HG03066 (cell line): ENCODE results near the gene SREBF1.
"Not testable (repeated sequence)": the region's sequence is repeated elsewhere in the genome, so short reads cannot be mapped to it uniquely, and the experiment has no call there.

Experiments
- ATAC-seq: cut with Tn5 transposase; IDR thresholded peaks from one replicate; pipeline ENCODE4 v1.9.1; 2021; ENCODE audit warnings: low read depth; ENCODE audit not compliant: unreplicated experiment

The SREBF1 gene

DNA sequence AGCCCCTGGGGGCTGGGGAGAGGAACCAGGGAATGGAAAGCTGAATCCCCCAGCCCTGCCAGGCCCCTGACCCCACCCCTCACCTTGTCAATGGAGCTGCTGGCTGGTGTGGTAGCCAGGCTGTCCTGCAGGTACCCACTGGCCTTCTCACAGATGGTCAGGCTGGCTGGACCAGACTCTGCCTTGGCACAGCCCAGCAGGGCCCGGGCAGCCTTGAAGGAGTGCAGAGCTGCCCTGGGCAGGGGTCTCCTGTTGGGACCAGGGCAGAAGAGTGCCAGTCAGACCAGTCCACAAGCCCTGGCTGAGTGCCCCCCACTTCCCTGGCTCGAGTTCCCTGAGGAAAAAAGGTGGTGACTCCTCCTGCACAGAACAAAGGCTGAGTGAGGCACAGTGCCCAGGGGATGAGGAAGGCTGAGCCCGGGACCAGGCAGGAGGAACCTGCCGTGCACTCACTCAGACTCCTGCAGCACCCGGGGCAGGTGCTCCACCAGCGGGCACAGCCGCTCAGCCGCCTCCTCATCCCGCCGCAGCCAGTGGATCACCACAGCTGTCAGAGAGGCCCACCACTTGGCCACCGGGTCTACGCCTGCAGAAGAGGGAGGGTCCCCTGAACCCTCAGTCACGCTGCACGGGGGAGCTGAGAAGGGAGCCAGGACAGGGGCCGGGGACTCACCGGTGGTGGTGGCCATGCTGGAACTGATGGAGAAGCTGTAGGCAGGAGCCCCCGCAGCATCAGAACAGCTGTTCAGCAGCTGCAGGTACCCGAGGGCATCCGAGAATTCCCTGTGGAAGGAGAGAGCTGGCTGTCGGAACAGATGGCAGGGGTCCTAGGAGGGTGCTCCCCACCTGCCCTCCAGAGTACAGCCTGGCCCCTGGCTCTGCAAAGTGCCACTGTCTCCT, 22.4 kb downstream of the SREBF1 start:
- no peak for ATAC-seq

DNA sequence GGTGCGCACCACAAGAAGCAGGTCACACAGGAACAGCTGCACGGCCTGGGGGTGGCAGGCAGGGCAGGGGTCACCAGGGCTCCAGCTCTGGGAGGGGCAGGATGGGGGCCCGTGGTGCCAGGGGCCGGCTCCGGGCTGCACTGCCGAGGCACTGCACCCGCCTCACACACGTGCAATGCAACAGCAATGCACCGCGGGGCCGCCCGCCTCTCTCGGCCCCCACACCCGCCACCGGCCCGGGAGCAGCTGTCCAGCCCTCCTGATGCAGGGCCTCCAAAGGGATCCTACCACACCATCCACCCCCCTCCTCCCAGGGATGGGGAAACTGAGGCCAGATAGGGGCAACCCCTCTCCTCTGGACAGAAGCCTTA, 23.1 kb downstream of the SREBF1 start:
- ATAC-seq: no peak

DNA sequence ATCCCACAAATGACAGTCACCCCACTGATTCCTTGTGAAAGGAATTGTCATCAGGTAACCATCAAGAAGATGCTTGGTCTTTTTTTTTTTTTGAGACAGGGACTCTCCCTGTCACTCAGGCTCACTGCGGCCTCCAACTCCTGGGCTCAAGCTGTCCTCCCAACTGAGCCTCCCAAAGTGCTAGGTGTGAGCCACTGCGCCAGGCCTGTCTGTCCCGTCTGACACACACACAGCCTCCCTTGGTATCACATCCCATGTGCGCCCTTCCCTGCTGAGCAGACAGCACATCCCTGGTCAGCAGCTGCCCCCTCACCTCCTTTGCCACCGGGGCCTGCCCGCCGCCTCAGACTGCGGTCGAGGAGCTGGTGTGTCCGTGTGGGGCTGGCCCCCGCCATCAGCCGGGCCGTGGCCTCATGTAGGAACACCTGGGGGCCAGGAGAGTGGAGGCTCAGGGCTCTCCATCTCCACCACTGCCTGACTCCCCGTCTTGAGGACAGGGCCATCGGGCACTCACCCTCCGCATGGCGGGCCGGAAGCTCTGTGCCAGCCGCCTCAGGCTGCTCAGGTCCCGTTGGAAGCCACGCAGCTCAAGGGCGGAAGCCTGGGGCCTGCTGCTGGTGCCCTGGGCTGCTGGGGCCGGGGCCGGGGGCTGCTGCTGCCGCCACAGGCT, 23.6 kb downstream of the SREBF1 start:
- no peak for ATAC-seq

DNA sequence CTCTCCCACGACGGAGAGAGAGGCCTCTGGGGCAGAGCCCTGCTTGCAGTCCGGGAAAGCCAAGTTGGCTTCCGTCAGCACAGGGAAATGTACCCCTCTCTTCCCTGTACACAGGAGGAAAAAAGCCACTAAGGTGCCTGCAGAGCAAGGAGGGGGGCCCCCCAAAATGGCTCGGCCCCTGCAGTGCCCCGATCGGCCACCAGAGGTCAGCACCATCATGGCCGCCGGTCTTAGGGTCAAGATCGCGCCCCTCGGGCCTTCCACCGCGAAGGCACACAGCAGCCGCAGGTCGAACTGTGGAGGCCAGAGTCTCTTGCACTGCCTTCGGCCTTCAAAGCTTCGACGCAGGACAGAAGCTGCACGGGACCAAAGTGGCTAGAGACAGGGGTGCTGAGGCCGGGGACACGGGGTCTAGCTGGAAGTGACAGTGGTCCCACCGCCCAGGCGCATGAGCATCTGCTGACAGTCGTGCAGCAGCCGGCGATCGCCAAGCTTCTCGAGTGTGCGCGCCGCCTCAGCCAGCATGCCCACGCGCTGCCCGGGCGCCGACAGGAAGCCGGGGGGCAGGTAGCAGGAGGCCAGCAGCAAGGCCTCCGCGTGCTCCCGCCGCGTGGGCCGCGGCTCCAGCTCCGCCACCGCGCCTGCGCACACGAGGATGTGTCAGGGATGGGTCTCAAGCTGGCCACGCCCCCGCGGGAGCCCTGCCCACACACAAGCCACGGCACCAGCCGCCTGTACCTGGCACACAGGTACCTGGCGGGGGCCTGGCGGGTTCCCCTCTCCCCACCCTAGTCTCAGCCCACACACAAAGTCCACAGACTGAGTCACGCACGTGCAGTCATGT, 24.4 kb downstream of the SREBF1 start:
- ATAC-seq: no peak

DNA sequence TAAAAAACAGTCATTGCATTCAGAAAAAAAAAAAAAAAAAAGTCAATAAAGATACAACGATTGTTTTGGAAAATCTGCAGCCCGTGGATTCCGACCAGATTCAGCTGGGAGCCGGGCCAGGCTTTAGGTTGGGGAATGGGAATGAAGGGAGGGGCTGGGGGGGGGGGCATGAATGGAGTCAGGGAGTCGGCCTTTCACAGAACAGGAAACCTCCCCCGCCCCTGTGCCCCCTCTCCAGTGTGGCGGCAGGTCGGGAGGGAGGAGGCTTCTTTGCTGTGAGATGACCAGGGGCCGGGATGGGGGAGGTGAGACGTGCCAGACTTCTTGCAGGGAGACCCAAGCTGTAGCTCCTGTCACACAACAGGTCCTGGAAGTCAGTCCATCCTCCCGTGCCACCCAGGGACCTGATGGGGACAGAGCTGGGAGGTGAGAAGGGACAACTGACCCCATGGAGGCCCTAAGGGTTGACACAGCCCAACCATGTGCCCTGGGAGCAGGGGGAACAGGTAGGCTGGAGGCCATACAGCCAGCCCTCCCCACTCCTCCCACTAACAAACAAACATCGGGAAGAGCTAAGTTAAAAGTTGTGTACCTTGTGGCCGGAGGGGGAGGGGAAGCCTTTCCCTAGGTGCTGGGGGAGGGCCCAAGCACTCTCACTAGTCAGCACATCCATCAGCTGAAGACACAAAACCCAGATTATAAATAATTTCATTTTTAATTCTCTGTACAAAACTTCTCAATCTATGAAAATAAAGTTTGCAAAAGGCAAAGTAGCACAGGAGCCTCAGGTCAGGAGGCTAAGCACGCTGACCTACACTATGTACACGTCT, 25.2 kb downstream of the SREBF1 start:
- ATAC-seq: no peak

DNA sequence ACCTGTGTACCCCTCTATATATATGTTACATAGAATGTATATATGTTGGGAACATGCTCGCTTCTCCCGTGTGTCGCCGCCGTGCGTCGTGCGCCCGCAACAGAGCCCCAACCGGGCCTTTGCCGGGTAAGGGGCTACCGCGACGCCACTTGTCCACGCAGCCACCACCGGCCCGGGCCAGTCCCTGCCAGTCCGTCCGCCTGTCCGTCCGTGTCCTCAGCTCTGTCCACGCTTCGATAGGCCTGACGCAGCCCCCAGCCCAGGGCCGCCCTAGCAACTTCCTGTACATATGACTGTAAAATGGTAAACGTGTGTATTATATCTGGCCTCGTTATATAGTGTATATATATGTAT, 25.9 kb downstream of the SREBF1 start:
- ATAC-seq: no peak

DNA sequence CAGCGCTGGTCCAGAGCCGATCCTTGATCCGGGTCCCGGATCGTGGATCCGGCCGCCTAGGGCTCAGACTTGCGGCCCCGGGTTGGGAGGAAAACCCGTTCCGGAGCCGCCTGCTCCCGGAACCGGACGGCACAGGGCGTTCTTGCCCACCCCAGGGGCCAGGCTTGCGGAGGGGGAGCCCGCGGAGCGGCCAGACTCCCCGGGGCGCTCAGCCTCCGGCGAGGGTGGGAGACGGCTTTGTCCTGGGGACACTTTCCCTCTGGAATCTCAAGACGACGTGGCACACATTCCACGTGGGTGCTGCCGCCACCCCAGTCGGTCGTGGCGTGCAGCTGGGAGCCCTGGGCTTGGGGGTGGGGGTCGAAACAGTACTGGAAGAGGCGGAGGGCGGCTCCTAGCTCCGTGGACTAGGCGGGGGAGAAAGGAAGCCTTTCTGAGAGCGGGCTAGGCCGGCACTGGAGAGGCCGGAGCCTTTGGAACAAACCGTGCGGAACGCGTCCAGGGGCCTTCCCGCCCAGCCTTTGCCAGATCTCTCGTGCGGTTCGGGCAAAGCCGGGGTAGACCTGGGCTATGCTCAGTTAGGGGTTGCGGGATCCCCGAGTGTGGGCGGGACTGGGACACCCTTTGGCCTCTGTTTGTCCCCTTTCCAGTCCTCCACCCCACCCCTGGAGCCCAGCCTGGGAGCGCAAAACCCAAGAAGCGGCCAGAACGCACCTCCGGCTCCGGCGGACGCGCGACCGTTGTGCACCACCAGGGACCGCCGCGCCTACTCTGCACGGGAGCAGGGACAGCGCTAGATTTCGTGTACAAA, 26.5 kb downstream of the SREBF1 start:
- no peak for ATAC-seq

DNA sequence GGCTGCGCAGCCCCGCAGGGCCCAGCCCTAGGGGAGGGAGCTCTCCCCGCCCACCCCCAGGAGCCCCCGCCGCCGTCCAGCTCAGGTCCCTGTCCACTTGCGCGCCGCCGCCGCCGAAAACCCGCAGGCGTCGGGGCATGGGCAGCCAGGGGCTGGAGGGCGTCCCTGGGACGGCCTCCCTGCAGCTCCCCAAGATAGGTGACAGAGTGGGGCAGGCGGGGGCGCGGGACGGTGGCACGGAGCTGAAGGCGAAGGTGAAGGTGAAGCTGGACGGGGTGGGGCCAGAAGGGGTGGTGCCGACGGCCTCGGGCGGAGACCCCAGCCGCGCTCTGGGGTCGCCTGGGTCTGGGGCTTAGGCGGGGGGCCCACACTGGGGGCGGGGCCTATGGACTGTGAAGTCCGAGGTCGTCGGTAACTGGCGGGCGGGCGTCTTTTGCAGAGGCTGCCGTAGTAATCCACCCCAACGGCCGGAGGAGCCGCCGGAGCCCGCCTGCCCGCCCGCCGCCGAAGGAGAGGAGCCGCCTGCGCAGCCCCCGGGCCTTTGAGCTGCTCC, 27.2 kb downstream of the SREBF1 start:
- no peak for ATAC-seq

DNA sequence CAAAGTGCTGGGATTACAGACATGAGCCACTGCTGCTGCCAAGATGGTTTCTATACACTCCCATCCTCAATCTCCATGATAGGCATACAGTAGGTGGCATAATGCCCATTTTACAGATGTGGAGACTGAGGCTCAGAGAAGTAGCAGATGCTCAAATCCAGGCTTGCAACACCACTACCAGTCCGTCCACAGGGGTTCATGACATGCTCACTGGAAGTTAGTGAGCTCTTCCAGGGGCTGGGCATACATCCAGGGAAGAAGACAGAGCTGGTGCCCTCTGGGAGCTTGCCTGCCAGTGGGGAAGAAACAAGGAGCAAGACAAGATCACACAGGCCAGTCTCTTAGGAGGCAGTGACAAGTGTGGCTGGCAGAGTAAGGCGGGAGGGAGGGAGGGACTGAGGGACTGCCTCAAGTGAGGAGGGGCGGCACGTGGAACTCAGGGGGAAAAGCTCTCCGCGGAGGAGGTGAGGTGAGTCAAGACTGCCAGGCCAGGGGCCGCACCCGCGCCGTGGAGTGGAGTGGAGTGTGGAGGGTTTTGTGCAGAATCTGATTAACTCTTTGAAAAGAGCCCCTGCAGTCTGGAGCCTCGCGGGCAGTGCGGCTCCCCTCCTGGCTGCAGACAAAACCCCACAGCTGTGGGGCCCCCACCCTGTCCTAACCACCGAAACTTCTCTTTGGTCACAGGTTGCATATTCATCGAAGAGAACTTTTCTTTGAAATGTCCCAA, 27.9 kb downstream of the SREBF1 start:
- ATAC-seq: peak; percentile 66

DNA sequence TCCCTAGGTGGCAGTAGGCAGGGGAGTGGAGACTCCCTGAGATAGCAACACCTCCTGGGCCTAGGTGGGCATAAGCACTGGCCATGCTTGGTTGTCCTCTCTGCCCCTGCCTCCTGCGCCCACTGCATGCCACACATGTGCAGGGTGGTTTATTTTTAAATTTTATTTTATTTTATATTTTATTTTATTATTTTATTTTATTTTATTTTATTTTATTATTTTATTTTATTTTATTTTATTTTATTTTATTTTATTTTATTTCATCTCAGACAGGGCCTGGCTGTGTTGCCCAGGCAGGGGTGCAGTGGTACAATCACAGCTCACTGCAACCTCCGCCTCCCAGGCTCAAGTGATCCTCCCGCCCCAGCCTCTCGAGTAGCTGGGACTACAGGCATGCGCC, 28.6 kb downstream of the SREBF1 start:
- not testable (repeated sequence) for ATAC-seq

DNA sequence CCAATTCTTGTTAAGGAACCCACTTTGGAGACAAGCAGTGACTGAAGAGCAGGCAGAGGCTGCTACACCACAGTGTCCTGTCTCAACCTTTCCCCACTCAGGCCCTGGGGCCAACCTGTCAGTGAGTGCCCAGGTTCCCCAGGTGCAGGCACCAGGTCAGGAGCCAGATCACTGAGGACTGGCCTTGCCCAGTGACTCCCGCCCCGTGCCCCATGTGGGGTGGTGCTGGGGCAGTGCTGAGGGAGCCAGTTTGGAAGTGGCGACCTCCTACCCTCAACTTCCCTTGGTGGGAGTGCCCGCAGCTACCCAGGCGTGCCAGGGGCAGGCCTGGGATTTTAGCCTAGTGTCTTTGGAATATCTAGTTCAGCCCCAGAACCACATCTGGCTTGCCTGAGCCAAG, 29.3 kb downstream of the SREBF1 start:
- ATAC-seq: no peak

DNA sequence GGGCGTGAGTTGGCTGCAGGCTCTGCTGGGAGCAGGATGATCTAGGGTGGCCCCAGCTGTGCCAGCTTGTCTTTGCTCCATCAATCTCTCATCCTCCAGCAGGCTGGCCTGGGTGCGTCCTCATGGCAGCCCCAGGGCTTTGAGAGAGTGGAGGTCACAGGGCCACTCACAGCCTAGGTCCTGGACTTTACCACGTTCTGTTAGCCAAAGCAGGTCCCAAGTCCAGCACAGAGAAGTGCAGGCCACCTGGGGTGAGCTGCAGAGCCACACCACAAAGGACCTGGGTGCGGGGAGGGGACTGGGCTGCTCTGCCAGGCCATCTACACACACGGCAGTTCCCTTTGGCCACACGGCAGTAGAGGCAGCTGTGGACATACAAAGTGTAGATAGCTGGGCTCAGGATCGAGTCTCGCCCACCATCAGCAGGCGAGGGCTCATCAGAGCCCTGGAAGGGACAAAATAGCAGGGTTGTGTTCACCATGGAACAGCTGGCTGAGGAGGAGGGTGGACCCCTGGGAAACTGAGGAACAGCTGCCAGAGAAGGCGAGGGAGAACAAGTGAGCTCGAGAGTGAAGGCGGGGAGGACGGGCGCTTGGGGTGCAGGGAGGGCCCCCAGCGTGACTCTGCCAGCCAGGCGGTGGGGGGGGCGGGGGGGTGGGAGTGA, 30.0 kb downstream of the SREBF1 start:
- no peak for ATAC-seq

DNA sequence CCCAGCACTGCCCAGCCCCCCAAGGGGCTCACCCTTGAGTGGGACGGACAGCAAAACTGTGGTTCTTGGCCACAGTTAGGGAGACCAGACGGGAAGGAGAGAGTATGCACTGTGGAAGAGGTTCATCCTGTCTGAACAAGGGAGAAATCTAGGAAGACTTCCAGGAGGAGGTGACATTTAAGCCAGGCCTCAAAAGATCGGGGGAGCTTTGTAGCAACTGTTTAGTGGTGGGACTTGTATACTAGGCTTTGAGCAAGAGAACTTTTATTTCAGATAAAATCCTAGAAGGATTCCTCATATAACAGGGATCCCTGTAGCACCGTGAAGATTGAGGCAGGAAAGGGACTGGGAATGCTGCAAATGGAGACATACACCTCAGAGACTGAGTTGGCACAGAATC, 30.8 kb downstream of the SREBF1 start:
- ATAC-seq: no peak

DNA sequence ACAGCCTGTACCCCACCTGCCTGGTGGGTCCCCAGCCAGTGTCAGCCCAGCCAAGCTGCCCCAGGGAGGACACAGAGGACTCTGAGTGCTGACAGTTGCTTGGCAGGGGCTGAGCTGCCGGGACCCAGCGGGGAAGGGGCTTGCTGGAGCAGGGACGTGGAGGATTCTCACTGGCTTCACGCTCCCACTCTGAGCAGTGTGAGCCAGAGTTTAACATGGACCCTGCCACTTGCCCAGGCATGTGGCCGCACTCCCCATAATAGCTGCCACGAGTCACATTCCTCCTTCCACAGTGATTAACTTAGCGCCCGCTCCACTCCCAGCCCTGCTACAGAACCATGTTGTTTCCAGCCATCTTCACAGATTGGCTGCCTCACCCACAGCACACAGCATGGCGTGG, 31.2 kb downstream of the SREBF1 start:
- no peak for ATAC-seq

DNA sequence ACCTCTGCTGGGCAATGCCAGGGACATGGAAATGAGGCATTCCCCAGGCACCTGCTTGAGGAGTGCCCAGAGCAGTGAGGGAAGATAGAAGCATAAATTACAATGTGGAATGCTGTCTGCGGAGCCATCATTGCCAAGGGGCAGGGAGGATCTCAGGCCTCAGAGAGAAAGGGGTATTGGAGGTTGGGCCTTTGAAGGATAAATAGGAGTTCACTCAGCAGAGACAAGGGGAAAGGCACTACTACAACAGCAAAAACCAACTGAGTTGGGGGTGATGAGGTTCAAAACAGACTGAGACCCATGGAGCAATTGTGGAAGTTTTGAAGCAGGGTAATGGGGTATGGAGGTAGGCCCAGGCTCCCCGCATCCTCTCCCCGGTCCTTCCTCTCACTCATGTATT, 32.8 kb downstream of the SREBF1 start:
- ATAC-seq: no peak

DNA sequence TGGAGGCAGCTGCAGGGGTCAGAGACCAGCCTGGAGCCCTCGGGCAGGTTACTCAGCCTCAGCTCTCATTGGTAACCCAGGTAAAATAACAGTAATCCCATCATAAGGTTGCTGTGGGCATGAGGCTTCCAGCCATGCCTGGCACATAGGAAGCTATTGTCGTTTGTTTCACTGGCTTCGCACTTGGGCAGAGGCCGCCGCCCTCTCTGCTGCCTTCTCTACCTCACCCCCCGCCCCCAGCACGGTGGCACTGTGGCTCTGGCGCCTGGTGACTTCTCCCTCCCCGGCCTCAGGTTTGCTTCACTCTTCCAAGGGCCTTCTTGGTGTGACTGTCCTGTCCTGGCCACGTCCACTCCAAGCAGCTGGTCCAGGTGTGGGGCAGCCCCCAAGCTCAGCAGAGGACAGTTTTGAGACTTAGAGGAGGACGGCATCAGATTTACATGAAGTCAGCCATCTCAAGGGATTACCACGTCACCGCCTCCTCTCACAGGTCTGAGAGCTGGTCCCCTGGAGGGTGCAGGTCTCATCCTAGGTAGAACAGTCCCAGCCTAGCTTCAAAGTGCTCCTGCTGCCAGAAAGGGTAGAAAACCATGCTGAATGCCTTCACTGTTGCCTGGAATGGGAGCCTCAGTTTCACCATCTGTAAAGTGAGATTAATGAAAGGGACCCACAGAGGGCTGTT, 34.8 kb downstream of the SREBF1 start:
- ATAC-seq: no peak

DNA sequence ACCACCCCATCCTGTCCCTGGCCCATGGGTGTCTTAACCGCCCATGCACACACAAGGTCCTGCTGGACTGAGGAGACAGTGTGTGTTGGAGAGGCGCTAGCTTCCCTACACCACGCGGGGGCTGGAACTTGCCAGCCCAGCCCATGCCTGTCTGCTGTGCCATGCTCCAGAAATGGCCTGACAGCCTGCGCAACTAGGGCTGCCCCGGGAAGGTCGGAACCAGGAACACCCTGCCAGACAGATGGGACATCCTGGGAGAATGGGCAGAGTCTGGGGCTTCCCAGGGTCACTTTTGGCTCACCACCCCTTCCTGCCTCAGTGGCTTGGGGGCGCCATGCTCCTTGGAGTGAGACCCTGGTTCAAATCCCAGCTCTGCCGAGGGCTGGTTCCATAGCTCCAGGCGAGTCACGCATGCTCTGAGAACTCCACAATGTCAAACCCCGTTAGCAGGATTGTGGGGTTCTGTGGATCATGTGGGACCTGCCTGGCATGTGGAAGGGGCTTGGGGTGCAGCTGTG, 36.2 kb downstream of the SREBF1 start:
- no peak for ATAC-seq
